Body of pancreas (tissue), 4 donors: Measurements from ENCODE around the gene IFI27L1.

ENCODE experiments used
- CTCF ChIP-seq, 7 experiments: fragments of 450-650 bp in 4 of 7; fragments of 200-600 bp in 3 of 7; sonication (generic) in 3 of 7; IDR thresholded peaks; one replicate each; pipeline ENCODE4 v1.5.1; 2016 to 2019; ENCODE audit warnings: antibody characterized with exemption in 7 of 7
- POLR2A ChIP-seq, 3 donors: fragments of 450-650 bp; IDR thresholded peaks; one replicate each; pipeline ENCODE4 v1.6.1; 2016; ENCODE audit warnings: antibody characterized with exemption in 3 of 3, mild to moderate bottlenecking in 2 of 3

GRCh38 chr14:94034886-94035285 is 46.2 kb upstream of the IFI27L1 start:
- TF ChIP-seq POLR2A (IDR thresholded peaks at IDR 0.05) (no peak), CTCF (IDR thresholded peaks at IDR 0.05) (no peak)
